ENCODE measurements around the gene IPO5. TPM values are rescaled to one million over a fixed set of nuclear protein-coding genes. Genes with fewer than 3 reads are reported as not detected.
"Not testable (repeated sequence)": the region's sequence is repeated elsewhere in the genome, so short reads cannot be mapped to it uniquely, and the experiment has no call there.

The IPO5 gene
- total and polyA plus RNA-seq, 2 experiments from 2014 or later, result 55.5 to 119 TPM

DNA sequence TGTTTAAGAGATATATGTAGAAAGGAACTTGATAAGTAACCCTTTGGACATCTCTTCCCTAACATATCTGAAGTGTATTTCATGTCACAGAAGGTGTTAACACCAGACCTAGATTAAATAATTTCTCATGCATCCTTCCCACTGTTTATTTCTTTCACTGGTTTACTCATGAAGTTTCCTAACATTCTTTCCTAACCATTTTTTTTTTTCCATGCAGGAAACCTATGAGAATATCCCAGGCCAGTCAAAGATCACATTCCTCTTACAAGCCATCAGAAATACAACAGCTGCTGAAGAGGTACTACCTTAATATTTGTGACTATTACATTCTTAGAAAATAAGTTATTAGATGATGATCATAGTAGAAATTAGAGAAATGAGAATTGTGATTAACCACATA is 28.8 kb downstream of the IPO5 start:
- Histone ChIP-seq H3K4me3 (no peak overlapping the region), H3K9me3 (ENCODE audit: low read depth) (no peaks in the 10 kb centered on the region), H3K27me3 (no peaks in the 10 kb centered on the region), H3K4me1 (ENCODE audit: low read depth) (peaks cover 23% of the 10 kb centered on the region), H3K36me3 (peaks cover 33% of the 10 kb centered on the region), H3K27ac (peak overlapping the region; percentile 11)
- peak in 1 of 2 donors; percentile 46 for DNase-seq (ENCODE audit: low read depth in 1 of 2, low spot score in 1 of 2)
- TF ChIP-seq, protein P1, sequence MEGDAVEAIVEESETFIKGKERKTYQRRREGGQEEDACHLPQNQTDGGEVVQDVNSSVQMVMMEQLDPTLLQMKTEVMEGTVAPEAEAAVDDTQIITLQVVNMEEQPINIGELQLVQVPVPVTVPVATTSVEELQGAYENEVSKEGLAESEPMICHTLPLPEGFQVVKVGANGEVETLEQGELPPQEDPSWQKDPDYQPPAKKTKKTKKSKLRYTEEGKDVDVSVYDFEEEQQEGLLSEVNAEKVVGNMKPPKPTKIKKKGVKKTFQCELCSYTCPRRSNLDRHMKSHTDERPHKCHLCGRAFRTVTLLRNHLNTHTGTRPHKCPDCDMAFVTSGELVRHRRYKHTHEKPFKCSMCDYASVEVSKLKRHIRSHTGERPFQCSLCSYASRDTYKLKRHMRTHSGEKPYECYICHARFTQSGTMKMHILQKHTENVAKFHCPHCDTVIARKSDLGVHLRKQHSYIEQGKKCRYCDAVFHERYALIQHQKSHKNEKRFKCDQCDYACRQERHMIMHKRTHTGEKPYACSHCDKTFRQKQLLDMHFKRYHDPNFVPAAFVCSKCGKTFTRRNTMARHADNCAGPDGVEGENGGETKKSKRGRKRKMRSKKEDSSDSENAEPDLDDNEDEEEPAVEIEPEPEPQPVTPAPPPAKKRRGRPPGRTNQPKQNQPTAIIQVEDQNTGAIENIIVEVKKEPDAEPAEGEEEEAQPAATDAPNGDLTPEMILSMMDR (IDR thresholded peaks at IDR 0.05; ENCODE audit: low read depth, low read length), result no peak

DNA sequence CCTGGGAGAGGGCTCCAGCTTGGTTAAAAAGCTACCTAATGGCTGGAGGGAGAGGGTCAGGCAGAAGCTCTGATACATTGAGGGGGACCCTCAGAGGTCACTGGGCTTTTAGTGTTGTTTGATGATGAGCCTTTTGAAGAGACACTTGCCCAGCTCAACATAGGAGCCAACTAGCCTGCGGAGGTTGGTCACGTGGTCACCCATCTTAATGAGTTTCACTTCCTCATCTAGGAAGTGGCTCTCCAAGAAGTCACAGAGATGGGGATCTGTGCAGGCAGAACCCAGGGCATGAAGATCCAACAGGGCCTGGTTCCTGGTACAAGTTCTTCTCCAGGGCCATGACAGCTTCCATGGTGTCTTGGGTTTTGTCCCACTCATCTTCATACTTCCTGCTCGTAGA is 33.4 kb downstream of the IPO5 start:
- DNase-seq (ENCODE audit: low read depth in 1 of 2, low spot score in 1 of 2), result no peak
- TF ChIP-seq, protein P1 (IDR thresholded peaks at IDR 0.05; ENCODE audit: low read depth, low read length), result no peak
- Histone ChIP-seq H3K4me1 (ENCODE audit: low read depth) (peaks cover 8% of the 10 kb centered on the region), H3K4me3 (no peak overlapping the region), H3K9me3 (ENCODE audit: low read depth) (no peaks in the 10 kb centered on the region), H3K36me3 (peaks cover 70% of the 10 kb centered on the region), H3K27ac (no peak overlapping the region), H3K27me3 (no peaks in the 10 kb centered on the region)

DNA sequence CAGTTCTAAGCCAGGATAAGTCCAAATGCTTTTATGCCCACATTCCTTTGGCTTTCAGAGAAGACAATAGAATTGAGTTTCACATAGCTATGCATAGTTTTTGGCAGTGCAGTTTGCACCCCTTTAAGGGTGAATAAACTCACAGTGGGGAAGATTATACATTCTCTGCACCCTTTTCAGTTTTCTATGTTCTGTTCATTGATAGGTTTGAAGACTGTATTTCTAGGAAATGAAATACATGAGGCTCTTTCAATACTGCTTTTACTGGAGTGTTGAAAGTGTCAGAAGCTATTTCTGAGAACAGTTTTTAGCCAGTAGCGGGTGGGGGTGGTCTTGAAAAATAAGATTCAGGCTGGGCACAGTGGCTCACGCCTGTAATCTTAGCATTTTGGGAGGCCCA is 46.2 kb downstream of the IPO5 start:
- peaks cover 84% of the 10 kb centered on the region for H3K36me3 ChIP-seq

DNA sequence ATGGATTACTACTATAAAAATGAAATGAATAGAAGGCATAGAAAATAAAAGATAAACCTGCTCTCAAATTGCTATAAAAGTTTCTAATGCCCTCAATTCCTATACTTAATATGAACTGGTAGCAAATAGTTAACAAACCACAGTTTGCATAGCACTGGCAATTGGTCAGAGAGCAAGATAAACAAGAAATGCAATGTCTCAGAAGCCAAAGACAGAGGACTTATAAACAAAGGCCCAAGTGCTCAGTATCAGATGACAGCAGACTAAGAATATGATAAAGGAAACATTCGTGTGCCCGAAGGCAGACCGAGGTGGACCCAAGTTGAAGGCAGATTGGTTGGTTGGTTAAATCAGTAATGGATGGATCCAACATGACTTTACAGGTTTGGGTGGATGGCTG is 50.6 kb downstream of the IPO5 start:
- Histone ChIP-seq H3K27me3 (no peaks in the 10 kb centered on the region), H3K27ac (no peak overlapping the region), H3K4me3 (no peak overlapping the region), H3K36me3 (peaks cover 85% of the 10 kb centered on the region), H3K4me1 (ENCODE audit: low read depth) (no peaks in the 10 kb centered on the region), H3K9me3 (ENCODE audit: low read depth) (no peaks in the 10 kb centered on the region)
- DNase-seq (ENCODE audit: low read depth in 1 of 2, low spot score in 1 of 2), result peak in 1 of 2 donors; percentile 36
- TF ChIP-seq, protein P1 (IDR thresholded peaks at IDR 0.05; ENCODE audit: low read depth, low read length), result no peak

More for the DNA sequence above, 46.2 kb downstream of the IPO5 start:
- no peaks in the 10 kb centered on the region for H3K4me1 ChIP-seq (ENCODE audit: low read depth)
- TF ChIP-seq, protein P1 (IDR thresholded peaks at IDR 0.05; ENCODE audit: low read depth, low read length), result no peak
- no peak overlapping the region for H3K27ac ChIP-seq
- DNase-seq (ENCODE audit: low read depth in 1 of 2, low spot score in 1 of 2), result no peak
- H3K4me3 ChIP-seq, result no peak overlapping the region
- no peaks in the 10 kb centered on the region for H3K27me3 ChIP-seq
- no peaks in the 10 kb centered on the region for H3K9me3 ChIP-seq (ENCODE audit: low read depth)

DNA sequence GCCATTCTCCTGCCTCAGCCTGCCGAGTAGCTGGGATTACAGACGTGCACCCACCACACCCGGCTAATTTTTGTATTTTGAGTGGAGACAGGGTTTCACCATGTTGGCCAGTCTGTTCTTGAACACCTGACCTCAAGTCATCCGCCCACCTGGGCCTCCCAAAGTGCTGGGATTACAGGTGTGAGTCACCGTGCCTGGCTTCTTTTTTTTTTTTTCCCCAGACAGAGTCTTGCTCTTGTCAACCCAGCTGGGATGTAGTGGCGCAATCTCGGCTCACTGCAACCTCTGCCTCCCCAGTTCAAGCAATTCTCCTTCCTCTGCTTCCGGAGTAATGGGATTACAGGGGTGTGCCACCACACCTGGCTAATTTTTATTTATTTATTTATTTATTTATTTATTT is 51.5 kb downstream of the IPO5 start:
- peaks cover 86% of the 10 kb centered on the region for H3K36me3 ChIP-seq

DNA sequence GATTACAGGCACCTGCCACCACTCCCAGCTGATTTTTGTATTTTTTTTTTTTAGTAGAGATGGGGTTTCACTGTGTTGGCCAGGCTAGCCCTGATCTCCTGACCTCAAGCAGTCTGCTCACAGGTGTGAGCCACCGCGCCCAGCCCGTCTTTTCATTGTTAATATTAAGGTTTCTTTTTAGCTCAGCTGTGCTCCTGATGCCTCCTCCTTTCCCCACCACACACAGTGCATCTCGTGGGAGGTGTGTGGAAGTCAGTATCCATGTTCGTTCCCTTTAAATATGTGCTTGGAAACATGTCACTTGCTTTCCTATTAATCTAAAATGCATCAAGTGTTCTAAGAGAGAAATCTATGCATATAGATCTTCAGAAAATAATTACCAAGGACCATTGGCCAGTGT is 53.5 kb downstream of the IPO5 start:
- peaks cover 83% of the 10 kb centered on the region for H3K36me3 ChIP-seq
- DNase-seq (ENCODE audit: low read depth in 1 of 2, low spot score in 1 of 2), result no peak
- no peaks in the 10 kb centered on the region for H3K4me1 ChIP-seq (ENCODE audit: low read depth)
- no peak overlapping the region for H3K4me3 ChIP-seq
- H3K27ac ChIP-seq, result no peak overlapping the region
- no peaks in the 10 kb centered on the region for H3K9me3 ChIP-seq (ENCODE audit: low read depth)
- no peaks in the 10 kb centered on the region for H3K27me3 ChIP-seq
- TF ChIP-seq, protein P1 (IDR thresholded peaks at IDR 0.05; ENCODE audit: low read depth, low read length), result no peak

More for the DNA sequence above, 51.5 kb downstream of the IPO5 start:
- H3K4me3 ChIP-seq; H3K27ac ChIP-seq; DNase-seq (ENCODE audit: low read depth in 1 of 2, low spot score in 1 of 2); H3K27me3 ChIP-seq; H3K4me1 ChIP-seq (ENCODE audit: low read depth); H3K9me3 ChIP-seq (ENCODE audit: low read depth): not testable (repeated sequence)

Data from cardiac muscle cell (in vitro differentiated cells and primary cell).